Activated T-cell treated with anti-CD3 and anti-CD28 coated beads, Interleukin-2, amount 50 U/mL, for 48 hours (primary cell): ENCODE data around the gene LCNL1.
A peak's percentile ranks its signal among the peaks of the same experiment; 100 is the strongest.

Experiments used
- DNase-seq, 2 experiments: peaks; one replicate each; pipeline ENCODE4 v3.0.0-alpha.2; 2020

LCNL1 gene

GRCh38 chr9:137013571-137013940 is 30.8 kb downstream of the LCNL1 start:
- DNase-seq: no peak

DNA sequence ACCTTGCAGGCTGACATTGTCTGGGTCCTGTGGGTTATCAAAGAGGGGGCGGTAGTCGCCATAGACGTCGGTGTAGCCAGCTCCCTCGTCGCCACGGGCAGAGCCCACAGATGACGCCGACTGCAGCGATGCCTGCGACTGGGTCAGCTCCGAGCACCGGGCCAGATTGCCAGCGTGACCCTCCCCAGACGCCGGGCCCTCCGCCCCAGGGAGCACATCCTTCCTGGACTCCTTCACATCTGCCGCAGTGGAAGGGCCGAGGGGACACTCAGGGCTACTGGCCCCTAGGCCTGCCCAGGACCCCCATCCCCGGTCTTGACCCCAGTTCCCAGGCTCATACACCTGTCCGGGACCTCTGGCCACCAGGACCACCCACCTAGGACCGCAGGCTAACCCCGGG is 31.4 kb downstream of the LCNL1 start:
- no peak for DNase-seq

GRCh38 chr9:137014776-137015539 is 32.2 kb downstream of the LCNL1 start:
- DNase-seq: no peak

DNA sequence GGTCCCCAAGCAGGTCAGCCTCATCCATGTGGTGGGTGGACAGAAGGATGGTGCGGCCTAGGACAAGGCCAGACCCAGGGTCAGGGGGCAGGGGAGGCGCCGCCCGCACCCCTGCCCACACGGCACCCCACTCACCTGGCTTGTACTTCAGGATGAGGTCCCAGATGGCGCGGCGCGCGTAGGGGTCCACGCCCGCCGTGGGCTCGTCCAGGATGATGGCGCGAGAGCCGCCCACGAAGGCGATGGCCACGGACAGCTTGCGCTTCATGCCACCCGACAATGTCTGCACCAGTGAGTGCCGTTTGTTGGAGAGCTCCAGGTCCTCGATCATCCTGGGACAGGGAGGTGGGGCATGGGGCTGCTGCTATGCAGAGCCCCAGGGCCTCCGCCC is 32.7 kb downstream of the LCNL1 start:
- DNase-seq: no peak

DNA sequence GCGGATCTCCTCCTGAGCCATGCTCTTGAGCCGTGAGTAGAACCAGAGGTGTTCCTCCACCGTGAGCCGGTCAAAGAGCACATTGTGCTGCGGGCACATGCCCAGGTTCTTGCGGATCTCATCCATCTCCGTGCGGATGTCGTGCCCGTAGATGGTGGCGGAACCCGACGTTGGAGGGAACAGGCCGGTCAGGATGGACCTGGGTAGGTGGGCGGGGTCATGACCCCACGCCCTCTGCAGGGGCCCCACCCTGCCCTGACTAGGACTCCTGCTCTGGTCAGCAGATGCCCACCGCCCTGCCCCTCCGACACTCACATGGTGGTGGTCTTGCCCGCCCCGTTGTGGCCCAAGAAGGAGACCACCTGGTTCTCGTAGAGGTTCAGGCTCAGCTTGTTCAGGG is 33.2 kb downstream of the LCNL1 start:
- no peak for DNase-seq

DNA sequence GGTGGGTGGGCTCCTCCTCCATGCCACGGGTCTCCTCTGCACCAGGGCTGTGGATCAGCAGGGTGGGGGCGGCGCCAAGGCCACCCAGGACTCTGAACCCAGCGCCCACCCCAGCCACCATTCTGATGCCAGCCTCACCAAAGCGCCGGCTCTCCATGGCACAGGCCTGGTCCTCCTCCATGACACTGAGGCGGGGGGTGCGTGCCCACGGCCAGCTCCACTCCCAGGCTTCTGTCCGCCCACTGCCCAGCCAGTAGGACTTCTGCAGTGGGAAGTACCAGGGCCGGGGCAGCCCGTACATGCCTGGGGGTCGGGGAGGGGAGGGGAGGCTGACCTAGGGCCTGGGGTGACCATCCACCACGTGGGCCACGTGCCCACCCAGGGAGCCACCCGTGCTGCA is 33.6 kb downstream of the LCNL1 start:
- DNase-seq: no peak

DNA sequence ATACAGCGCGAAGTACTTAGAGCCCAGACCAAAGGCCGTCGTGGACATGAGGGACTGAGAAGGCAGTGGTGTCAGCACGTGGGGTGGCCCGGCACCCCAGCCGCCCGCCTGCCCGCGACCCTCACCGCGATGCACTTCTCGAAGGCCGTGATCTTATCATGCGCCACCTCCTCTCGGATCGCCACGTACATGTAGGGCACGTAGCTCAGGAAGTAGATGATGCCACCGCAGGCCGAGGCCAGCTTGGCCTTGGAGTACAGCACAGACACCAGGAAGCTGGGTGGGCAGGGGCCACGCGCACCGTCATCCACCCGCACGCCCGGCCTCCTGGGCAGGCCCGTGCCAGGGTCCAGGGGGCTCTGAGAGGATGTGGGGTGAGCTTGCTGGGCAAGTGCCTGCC is 34.3 kb downstream of the LCNL1 start:
- DNase-seq: no peak

- DNase-seq: no peak
Measured at GRCh38 chr9:137017791-137018497, 35.2 kb downstream of the LCNL1 start.

DNA sequence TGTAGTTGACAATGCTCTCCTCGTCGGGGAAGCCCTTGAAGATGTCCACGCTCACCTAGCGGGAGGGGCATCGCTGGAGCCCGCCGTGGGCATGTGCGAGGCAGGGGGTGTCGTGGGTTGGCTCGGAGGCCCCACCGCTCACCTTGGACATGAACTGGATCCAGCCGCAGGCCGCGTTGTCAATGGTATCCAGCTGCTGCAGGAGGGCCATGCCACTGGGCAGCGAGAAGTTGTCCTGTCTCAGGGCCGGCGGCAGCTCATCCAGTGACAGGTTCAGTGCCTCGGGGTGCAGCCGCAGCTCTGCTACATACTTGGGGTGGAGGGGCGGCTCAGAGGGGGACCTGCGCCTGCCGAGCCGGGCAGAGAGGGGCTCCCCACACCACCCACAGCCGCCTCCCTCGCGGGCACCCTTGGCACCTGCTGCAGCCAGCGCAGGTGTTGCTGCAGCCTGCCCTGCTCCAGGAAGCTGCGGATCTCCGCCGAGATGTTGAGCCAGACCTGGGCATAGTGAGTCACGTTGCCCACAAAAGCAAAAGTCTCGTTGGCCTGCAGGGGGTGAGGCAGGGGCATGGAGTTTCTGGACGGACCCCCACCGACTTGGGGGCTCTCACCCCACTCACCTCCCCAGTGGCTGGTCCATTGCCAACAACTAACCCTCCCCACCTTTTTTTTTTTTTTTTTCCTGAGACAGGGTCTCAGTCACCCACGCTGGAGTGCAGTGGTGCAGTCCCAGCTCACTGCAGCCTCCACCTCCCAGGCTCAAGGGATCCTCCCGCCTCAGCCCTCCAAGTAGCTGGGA is 36.2 kb downstream of the LCNL1 start:
- DNase-seq: no peak

GRCh38 chr9:137019891-137020683 is 37.3 kb downstream of the LCNL1 start:
- DNase-seq: no peak

DNA sequence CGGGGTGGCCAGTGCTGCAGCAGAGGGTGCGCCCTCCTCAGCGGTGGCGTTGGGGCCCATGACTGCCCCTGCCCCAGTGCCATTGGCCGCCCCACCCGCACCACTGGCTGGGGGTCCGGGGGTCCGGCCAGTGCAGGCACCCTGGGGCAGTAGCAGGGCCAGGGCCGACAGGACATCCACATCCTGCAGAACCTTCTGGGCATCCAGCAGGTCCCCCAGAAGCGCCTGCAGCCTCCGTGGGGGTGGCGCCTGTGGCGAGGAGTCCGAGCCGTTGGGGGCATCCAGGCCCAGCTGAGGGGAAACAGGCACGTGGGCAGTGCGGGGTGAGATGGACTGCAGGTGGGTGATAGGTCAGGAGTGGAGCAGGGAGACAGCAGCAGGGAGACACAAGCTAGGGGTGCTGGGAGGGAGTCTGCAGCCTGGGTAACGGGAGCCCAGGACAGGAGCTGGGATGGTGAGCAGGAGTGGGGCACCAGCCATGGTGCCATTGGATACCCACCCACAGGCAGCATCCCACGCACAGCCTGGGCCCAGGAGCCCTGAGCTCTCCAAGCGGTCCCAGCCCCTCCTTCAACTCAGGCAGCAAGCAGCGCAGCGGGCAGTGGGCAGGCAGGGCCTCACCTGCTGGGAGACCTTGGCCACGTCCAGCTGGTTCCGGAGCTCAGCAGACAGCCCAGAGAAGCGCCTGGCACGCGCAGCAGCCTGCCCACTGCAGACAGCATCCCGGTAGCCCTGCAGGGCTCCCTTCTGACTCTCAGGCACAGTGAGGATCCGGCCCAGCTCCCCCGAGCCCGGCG is 38.2 kb downstream of the LCNL1 start:
- DNase-seq: no peak

- no peak for DNase-seq
Measured at GRCh38 chr9:137021568-137021978, 38.8 kb downstream of the LCNL1 start.

- DNase-seq: peak; percentile 85 to 88
Measured at GRCh38 chr9:137021979-137022661, 39.3 kb downstream of the LCNL1 start.

- no peak for DNase-seq
Measured at GRCh38 chr9:137022662-137023008, 39.8 kb downstream of the LCNL1 start.

GRCh38 chr9:137023157-137023556 is 40.4 kb downstream of the LCNL1 start:
- no peak for DNase-seq

GRCh38 chr9:137023583-137023991 is 40.8 kb downstream of the LCNL1 start:
- no peak for DNase-seq

DNA sequence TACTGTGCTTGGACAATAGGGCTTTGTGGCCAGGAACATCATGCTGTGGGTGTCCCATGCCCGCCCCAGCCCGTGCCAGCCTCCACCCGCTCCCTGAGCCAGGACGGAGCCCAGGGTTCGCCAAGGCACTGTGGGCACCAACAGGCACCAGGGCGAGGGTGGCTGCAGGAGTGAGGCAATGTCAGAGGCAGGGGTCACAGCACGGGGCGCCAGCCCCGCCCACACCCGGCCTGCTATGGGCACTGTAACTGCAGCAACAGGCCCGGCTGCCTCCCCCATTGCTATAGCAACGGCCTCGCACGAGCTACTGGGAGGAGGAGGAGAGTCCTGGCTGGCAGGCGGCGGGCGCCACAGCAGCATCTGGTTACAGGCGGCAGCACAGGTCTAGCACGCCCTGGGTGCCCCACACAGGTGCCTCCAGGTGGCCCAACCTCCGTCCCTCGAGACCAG is 42.7 kb downstream of the LCNL1 start:
- DNase-seq: peak in 1 of 2 experiments; percentile 27

GRCh38 chr9:137026384-137026783 is 43.6 kb downstream of the LCNL1 start:
- DNase-seq: no peak

GRCh38 chr9:137026828-137027227 is 44.0 kb downstream of the LCNL1 start:
- DNase-seq: no peak

DNA sequence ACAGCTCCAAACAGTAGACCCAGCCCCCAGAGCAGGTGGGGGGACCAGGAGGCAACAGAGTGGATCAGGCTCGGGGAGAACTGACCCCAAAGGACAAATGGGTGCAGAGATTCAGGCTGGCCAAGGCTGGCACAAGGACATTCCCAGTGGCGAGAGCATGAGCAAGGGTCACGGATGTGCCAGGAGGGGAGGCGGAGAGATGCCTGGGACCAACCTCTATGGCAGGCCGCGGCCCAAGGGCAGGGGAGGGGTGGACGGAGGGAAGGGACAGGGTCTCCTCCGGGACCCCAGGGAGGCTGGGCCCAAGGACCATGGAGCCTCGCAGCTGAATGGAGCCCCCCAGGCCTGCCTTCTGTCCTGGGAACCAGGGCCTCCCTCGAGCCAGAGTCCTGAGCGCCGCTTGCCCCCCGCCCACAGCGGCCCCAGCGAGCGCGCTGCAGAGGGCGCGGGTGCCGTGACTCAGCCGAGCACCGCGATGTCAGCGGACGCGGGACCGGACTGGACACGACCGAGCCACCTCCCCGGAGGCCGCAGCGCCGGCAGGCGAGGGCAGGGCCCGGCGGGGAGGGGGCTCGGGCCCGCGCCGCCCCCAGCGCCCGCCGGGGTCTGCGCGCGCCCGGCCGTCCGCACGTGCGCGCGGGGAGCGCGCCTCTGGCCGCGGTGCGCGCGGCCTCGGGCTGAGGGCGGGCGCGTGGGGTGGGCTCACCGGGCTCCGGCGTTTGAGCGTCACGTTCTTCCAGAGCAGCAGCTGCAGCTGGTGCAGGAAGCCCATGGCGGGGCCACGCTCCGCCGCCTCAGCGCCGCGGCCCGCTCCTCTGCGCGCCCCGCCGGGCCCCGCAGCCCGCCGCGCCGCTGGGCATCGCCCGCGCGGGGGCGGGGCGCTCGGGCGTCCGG is 44.8 kb downstream of the LCNL1 start, which contains the start of gene ABCA2:
Gene ABCA2, minus strand, starts transcription at position 869 of the 894 bp plus-strand sequence. Its CDS starts 97 bp downstream, at position 772.
- no peak for DNase-seq
